Activated T-helper 2 cell treated with anti-CD3 and anti-CD28 coated beads, Interferon-gamma antibody, Interleukin-2, Interleukin-4, amounts not matched to agents 10 μg/mL and 5 μg/mL and 100 μg/mL, durations not matched to agents 14 hours and 24 hours and 36 hours (primary cell): ENCODE results near the gene RNF167. TPM values are rescaled to one million over a fixed set of nuclear protein-coding genes. Genes with fewer than 3 reads are reported as not detected.
A peak's percentile ranks its signal among the peaks of the same experiment; 100 is the strongest.

ENCODE experiments used
- DNase-seq: peaks from one replicate; pipeline ENCODE4 v3.0.0; 2021; ENCODE audit warnings: low spot score
- H3K27ac Mint-ChIP-seq: one replicate; pipeline ENCODE4 v1.8.0; 2021; ENCODE audit warnings: mixed read lengths
- H3K27me3 Mint-ChIP-seq: one replicate; pipeline ENCODE4 v1.8.0; 2021; ENCODE audit warnings: low read depth, mixed read lengths
- H3K36me3 Mint-ChIP-seq: one replicate; pipeline ENCODE4 v1.8.0; 2021; ENCODE audit warnings: low read depth, mixed read lengths
- H3K4me1 Mint-ChIP-seq: one replicate; pipeline ENCODE4 v1.8.0; 2021; ENCODE audit warnings: low read depth, mixed read lengths
- H3K4me3 Mint-ChIP-seq: one replicate; pipeline ENCODE4 v1.8.0; 2021; ENCODE audit warnings: low read depth, mild to moderate bottlenecking, moderate library complexity, mixed read lengths
- H3K9me3 Mint-ChIP-seq: one replicate; pipeline ENCODE4 v1.8.0; 2021; ENCODE audit warnings: mixed read lengths
- intact Hi-C: fragments of 100-400 bp; cut with micrococcal nuclease; formaldehyde crosslinking; loops from one replicate; pipeline ENCODE4 v1.15.1; 2023
- total RNA-seq: library from RNA; stranded (reverse); gene quantifications from 2 replicates; pipeline ENCODE4 v1.2.3, GENCODE V29; 2022

RNF167 gene
- total RNA-seq, 1 donor from 2014 or later, result 126 TPM

DNA sequence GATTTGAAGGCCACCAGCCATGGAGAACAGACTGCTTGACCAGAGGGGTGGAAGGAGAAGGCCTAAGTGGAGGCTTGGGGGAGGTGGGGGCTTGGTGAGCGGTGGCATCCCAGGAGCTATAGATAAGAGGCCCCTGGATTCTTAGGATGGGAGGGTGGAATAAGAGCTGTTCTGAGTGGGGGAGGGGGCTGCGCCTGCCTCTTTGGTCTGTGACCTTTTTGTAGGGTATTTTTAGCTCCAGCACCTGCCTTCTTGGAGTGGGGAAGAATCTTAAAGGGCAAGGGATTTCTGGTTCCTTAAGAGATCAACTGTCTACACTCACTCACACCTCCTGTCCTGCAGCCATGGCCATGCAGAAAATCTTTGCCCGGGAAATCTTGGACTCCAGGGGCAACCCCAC lies 11.4 kb downstream of the RNF167 start:
- Mint-ChIP-seq H3K27me3 (no peaks in the 10 kb centered on the region), H3K27ac (peak overlapping the region; percentile 94), H3K9me3 (no peaks in the 10 kb centered on the region), H3K36me3 (peaks cover 21% of the 10 kb centered on the region), H3K4me3 (peak overlapping the region; percentile 88), H3K4me1 (peaks cover 18% of the 10 kb centered on the region)
- no peak for DNase-seq
- intact Hi-C loops, result no loop called here

DNA sequence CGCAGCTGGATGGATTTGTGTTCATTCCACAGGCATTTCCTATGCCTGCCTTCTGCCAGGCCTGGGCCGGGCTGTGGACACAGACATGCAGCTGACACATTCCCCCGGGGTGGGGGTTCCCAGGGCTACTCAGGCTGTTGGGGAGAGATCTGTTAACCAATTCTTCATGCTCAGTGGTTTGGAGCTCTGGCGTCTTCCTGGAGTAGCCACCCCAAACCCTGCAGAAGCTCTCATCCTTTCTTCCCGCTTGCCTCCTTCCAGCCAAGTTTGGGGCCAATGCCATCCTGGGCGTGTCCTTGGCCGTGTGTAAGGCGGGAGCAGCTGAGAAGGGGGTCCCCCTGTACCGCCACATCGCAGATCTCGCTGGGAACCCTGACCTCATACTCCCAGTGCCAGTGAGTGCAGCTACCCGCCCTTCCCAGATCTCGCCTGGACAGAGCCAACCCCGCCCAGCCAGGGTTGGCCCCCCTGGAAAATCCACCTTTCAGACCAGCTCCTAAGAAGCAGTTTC lies 13.4 kb downstream of the RNF167 start:
- Mint-ChIP-seq H3K4me3 (no peak overlapping the region), H3K27ac (no peak overlapping the region), H3K4me1 (peaks cover 16% of the 10 kb centered on the region), H3K27me3 (no peaks in the 10 kb centered on the region), H3K36me3 (peaks cover 16% of the 10 kb centered on the region), H3K9me3 (no peaks in the 10 kb centered on the region)
- intact Hi-C loops, result no loop called here
- DNase-seq, result no peak

DNA sequence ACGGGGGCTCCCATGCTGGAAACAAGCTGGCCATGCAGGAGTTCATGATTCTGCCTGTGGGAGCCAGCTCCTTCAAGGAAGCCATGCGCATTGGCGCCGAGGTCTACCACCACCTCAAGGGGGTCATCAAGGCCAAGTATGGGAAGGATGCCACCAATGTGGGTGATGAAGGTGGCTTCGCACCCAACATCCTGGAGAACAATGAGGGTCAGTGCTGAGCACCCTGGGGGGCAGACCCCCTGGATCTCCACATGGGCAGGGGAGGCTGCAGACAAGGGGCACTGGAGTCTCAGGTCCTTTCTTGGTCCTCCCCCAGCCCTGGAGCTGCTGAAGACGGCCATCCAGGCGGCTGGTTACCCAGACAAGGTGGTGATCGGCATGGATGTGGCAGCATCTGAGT lies 15.0 kb downstream of the RNF167 start:
- Mint-ChIP-seq H3K4me1 (peaks cover 14% of the 10 kb centered on the region), H3K9me3 (no peaks in the 10 kb centered on the region), H3K27me3 (no peaks in the 10 kb centered on the region), H3K4me3 (no peak overlapping the region), H3K27ac (no peak overlapping the region), H3K36me3 (peaks cover 27% of the 10 kb centered on the region)
- intact Hi-C loops, result no loop called here
- no peak for DNase-seq

DNA sequence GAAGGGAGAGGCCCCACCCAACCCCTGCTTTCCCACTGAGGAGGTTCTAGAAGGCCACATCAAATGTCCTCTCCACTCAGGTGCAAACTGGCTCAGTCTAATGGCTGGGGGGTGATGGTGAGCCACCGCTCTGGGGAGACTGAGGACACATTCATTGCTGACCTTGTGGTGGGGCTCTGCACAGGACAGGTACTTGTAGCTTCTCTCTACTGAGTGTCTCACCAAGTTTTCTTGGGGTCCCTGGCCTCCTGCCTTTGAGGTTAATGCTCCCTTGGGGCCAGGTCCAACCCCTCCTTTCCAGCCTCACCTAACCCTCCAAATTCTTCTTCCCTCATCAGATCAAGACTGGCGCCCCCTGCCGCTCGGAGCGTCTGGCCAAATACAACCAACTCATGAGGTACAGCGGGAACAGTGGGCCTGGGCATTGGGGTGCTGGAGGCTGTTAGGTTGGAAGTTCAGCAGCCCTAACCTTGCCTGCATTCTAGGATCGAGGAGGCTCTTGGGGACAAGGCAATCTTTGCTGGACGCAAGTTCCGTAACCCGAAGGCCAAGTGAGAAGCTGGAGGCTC lies 16.5 kb downstream of the RNF167 start:
- no peak for DNase-seq
- Mint-ChIP-seq H3K9me3 (no peaks in the 10 kb centered on the region), H3K27ac (no peak overlapping the region), H3K27me3 (no peaks in the 10 kb centered on the region), H3K36me3 (peaks cover 34% of the 10 kb centered on the region), H3K4me3 (no peak overlapping the region), H3K4me1 (peaks cover 4% of the 10 kb centered on the region)
- intact Hi-C loops, result no loop called here

DNA sequence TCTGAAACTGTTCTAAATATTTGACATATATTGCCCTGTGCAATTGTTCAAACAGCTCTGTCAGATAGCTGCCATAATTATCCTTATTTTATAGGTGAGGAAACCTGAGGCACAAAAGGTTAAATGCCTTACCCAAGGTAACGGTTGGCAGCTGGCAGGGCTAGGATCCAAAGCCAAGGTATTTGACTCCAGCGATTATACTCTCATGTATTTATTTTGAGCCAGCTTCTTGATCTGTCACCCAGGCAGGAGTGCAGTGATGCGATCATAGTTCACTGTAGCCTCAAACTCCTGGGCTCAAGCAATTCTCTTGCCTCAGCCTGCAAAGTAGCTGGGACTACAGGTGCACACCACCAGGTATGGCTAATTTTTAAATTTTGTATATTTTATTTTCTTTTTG lies 18.0 kb downstream of the RNF167 start:
- DNase-seq, result no peak
- peaks cover 4% of the 10 kb centered on the region for H3K4me1 Mint-ChIP-seq
- no peaks in the 10 kb centered on the region for H3K9me3 Mint-ChIP-seq
- H3K27me3 Mint-ChIP-seq, result no peaks in the 10 kb centered on the region
- intact Hi-C loops, result no loop called here
- H3K27ac Mint-ChIP-seq, result no peak overlapping the region
- peaks cover 38% of the 10 kb centered on the region for H3K36me3 Mint-ChIP-seq
- H3K4me3 Mint-ChIP-seq, result no peak overlapping the region

DNA sequence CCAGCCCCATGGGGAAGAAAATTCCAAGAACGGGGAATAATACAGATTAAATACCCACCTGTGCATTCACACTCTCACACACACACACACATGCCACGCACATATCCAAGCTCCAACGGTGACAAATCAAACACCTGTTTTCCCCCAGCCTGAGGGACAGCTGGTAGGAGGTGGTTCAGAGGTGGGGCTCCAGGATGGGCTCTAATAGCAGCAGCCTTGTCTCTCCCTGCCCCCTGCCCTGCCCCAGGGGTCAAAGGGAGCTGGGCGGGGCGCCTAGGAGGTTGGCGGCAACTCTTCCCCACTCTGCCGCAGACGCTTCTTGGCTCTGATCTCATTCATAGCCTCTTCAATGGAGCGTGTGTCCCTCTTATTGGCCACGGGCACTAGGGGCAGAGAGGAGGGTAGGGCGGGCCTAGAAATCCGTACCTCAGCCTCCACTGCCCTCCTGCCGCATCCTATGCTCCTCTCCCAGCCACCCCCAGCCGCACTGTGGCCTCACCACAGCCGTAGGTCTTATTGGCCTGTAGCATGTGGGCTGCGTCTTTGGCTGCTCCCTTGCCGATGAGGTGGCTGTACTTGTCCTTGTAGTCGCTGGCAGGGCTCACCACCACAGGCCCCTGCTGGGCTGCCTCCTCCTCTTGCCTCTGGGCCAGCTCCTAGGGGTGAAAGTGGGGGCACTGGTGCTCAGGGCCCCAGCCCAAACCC lies 19.3 kb downstream of the RNF167 start:
- H3K9me3 Mint-ChIP-seq, result no peaks in the 10 kb centered on the region
- H3K4me3 Mint-ChIP-seq, result no peak overlapping the region
- no peak for DNase-seq
- intact Hi-C loops, result no loop called here
- no peaks in the 10 kb centered on the region for H3K27me3 Mint-ChIP-seq
- peaks cover 40% of the 10 kb centered on the region for H3K36me3 Mint-ChIP-seq
- peaks cover 4% of the 10 kb centered on the region for H3K4me1 Mint-ChIP-seq
- no peak overlapping the region for H3K27ac Mint-ChIP-seq

DNA sequence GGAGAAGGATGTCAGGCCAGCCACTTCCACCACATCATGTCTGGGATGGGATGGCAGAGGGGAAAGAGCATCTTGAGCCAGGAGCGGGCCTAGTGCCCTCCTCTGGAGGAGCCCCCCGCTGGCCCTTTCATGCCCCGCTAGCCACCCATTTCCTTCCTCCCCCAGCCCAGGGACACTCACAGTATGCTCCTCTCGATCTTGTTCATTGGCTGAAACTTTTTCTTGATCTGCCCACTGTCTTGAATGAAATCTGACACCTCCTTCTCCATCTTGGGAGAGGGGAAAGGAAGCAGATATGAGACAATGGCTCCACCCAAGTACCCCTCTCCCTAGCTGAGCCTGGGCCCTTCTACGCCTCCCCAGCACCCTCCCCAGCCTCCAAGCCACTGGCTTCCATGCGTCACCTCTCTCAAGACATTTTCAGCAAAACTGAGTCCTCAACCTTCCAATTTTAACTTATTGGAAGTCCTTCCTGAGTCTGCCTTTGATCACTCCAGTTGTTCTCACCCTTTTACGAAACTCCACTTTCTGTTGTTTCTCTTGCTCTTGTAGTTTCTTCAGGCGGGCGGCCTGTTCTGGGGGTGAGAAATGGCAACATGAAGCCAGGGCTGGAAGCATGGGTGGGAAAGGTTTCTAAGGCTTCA lies 20.3 kb downstream of the RNF167 start:
- intact Hi-C loops, result no loop called here

DNA sequence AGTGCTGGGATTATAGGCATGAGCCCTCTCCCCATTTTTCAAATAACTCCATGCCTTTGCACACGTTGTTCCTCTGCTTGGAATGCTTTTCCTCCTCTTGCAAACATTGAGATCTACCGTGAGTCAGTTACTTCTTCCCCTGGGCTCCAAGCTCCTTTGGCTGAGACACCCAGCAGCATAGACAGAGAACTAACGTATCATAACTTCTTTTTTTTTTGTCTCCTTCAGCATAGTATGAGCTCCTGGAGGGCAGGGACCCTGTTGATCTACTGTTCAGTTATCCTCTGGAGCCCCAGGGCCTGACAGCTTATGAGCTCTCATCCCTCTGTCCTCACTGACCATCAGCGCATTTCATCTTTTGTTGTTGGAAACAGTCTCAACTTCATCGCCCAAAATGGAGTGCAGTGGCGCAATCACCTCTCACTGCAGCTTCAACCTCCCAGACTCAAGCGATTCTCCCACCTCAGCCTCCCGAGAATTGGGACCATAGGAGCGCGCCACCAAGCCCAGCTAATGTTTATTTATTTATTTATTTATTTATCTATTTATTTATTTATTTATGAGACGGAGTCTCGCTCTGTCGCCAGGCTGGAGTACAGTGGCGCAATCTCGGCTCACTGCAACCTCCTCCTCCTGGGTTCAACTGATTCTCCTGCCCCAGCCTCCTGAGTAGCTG lies 25.4 kb downstream of the RNF167 start:
- peaks cover 27% of the 10 kb centered on the region for H3K4me1 Mint-ChIP-seq
- no peaks in the 10 kb centered on the region for H3K9me3 Mint-ChIP-seq
- intact Hi-C loops, result no loop called here
- no peak for DNase-seq
- no peaks in the 10 kb centered on the region for H3K27me3 Mint-ChIP-seq
- H3K4me3 Mint-ChIP-seq, result peak overlapping the region; percentile 22
- no peak overlapping the region for H3K27ac Mint-ChIP-seq
- H3K36me3 Mint-ChIP-seq, result peaks cover 25% of the 10 kb centered on the region

More for the DNA sequence above, 20.3 kb downstream of the RNF167 start:
- no peak for DNase-seq
- no peaks in the 10 kb centered on the region for H3K27me3 Mint-ChIP-seq
- H3K4me1 Mint-ChIP-seq, result peaks cover 6% of the 10 kb centered on the region
- peaks cover 44% of the 10 kb centered on the region for H3K36me3 Mint-ChIP-seq
- no peaks in the 10 kb centered on the region for H3K9me3 Mint-ChIP-seq
- peak overlapping the region; percentile 42 for H3K27ac Mint-ChIP-seq
- H3K4me3 Mint-ChIP-seq, result no peak overlapping the region

DNA sequence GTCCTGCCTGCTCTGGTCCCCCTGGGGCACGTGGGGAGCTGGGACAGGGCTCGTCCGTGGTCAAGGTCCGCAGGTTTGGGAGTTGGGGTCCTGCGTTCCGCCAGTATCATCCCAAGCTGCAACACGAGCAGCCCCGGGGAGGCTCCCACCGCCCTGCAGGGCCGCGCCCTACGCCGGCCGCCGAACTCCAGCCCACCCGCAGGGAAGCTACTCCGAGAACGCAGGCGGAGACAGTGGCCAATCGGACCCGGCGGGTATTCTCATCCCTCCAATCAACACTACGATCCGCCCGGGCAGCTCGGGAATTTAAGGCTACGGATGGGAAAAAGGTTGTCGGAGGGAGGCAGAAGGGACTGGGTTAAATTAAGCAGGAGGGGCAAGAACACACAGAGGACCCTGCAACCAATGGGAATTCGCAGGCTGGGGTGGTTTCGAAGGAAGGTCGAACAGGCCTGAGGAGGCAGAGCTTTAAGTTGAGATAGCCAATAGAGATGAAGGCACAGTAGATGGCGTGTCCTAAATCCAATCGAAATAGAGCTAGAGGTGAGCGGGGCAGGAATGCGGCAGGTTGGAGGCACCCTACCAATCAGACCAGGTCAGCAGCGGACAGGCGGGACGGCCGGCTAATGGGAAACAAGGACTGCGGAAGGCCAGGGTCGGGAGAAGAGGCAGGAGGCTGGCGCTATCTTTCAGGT lies 26.9 kb downstream of the RNF167 start:
- no peak overlapping the region for H3K4me3 Mint-ChIP-seq
- H3K27ac Mint-ChIP-seq, result peak overlapping the region; percentile 72
- no peaks in the 10 kb centered on the region for H3K9me3 Mint-ChIP-seq
- intact Hi-C loops, result loop anchor here (1.0 to 2.0 kb wide), 3 partner anchors 19 to 58 kb away; partner anchors contain the start of genes PFN1, RNF167 and SLC25A11
- peaks cover 35% of the 10 kb centered on the region for H3K4me1 Mint-ChIP-seq
- H3K27me3 Mint-ChIP-seq, result no peaks in the 10 kb centered on the region
- DNase-seq, result peak; percentile 97
- peaks cover 20% of the 10 kb centered on the region for H3K36me3 Mint-ChIP-seq

DNA sequence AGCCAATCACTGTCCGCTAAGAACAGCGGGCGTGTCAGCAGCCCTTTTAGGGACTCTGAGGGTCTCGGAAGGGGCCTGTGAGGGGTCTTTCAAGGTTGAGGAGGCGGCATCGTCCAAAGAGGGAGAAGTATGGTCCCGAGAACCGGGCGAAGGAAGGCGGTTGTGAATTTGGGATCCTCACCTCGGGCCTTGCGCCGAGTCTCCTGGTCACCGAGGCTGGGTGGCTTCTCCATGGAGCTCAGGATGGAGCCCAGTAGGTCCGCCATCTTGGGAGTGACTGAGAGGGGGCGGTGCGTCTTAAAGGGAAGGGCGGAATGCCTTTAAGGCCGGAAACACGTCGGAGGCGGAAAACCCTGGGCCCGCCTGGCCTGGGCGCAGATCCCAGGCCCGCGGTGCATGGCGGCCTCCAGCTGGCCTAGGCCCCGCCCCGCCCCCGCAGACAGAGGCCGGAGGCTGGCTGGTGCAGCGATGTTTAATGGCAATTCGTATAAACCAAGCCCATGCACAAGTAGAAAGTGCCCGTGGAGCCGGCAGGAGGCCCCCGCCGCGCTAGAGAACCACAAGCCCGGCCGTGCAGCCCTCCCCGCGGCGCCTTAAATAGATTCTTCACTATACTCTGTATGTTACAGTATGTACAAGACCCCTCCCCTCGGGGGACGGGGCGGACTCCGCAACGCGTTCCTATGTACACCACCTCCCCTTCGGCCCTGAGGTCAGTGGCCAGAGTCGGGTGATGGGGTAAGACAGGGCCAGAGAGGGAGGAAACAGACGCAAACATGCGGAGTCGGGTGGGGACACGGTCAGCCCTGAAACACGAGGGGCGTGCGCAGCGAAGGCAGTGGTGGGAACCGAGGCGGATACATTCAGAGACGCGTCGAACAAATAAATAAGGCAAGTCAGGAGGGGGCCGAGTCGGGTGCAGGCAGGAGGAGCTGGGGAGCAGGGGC lies 27.7 kb downstream of the RNF167 start, which contains the start of gene SPAG7:
Gene SPAG7 (minus strand): TSS at position 279 of the 947 bp plus-strand sequence. CDS start 13 bp downstream, at position 266.
- Mint-ChIP-seq H3K36me3 (peaks cover 26% of the 10 kb centered on the region), H3K27ac (peak within 1 kb of the TSS; percentile 72), H3K9me3 (no peaks in the 10 kb centered on the region), H3K4me1 (peaks cover 35% of the 10 kb centered on the region), H3K27me3 (no peaks in the 10 kb centered on the region), H3K4me3 (no peak within 1 kb of the TSS)
- intact Hi-C loops, result loop anchor here (1.0 to 2.0 kb wide), 4 partner anchors 19 to 59 kb away; partner anchors contain the start of genes CAMTA2, PFN1, RNF167 and SLC25A11
- DNase-seq, result peak; percentile 94

DNA sequence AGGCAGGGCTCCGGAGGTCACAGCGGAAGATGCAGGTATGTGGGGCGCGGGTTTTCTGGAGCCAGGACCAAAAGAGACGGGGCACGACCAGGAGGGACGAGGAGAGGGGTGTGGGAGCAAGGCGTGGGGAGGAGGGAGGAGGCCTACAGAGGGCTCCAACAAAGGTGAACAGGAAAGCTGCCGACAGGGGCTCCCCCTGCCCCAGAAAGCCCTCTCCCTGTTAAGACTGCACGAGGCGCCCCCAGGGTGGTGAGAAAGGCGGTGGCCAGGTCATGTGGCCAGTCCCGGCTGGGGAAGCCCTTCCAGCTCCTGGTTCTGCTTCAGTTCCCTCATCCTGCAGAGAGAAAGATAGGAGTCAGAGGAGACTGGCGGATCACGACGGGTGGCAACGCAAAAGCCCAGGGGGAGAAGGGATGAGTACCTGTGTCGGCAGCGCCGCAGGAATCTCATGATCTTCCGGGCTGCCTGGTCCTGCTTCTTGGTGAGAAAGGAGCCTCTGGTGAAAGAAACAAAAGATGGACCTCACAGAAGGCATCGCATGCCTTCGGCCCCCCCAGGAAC lies 28.5 kb downstream of the RNF167 start:
- peaks cover 35% of the 10 kb centered on the region for H3K4me1 Mint-ChIP-seq
- H3K27ac Mint-ChIP-seq, result no peak overlapping the region
- intact Hi-C loops, result loop anchor here (2.0 kb wide), 1 partner anchor 18 kb away; the partner anchor contains the start of gene CAMTA2
- H3K9me3 Mint-ChIP-seq, result no peaks in the 10 kb centered on the region
- DNase-seq, result no peak
- H3K27me3 Mint-ChIP-seq, result no peaks in the 10 kb centered on the region
- H3K4me3 Mint-ChIP-seq, result no peak overlapping the region
- H3K36me3 Mint-ChIP-seq, result peaks cover 29% of the 10 kb centered on the region
